SJSA1 (cell line): ENCODE measurements around the gene EPB41L4A. TPM values are rescaled to one million over a fixed set of nuclear protein-coding genes. Genes with fewer than 3 reads are reported as not detected.

Experiments used
- DNase-seq, 2 experiments: peaks; one replicate each; pipeline ENCODE4 v3.0.0-alpha.2; 2015 to 2020; ENCODE audit warnings: low spot score in 2 of 2, low read depth in 1 of 2
- H3K27ac ChIP-seq: fragments of 250-450 bp; sonication (Bioruptor Pico); 2 replicates; pipeline ENCODE4 v1.5.1; 2020; ENCODE audit warnings: mild to moderate bottlenecking, moderate library complexity
- H3K27me3 ChIP-seq: fragments of 250-450 bp; sonication (Bioruptor Pico); replicated peaks from 2 replicates; pipeline ENCODE4 v1.5.1; 2020; ENCODE audit warnings: mild to moderate bottlenecking, moderate library complexity
- H3K36me3 ChIP-seq: fragments of 250-450 bp; sonication (Bioruptor Pico); 2 replicates; pipeline ENCODE4 v1.5.1; 2020; ENCODE audit warnings: mild to moderate bottlenecking
- H3K4me1 ChIP-seq: fragments of 250-450 bp; sonication (Bioruptor Pico); replicated peaks from 2 replicates; pipeline ENCODE4 v1.6.1; 2021; ENCODE audit warnings: mild to moderate bottlenecking
- H3K4me3 ChIP-seq: fragments of 250-450 bp; sonication (Bioruptor Pico); 2 replicates; pipeline ENCODE4 v1.5.1; 2020; ENCODE audit warnings: mild to moderate bottlenecking
- H3K9me3 ChIP-seq: fragments of 250-450 bp; sonication (Bioruptor Pico); replicated peaks from 2 replicates; pipeline ENCODE4 v1.5.1; 2020; ENCODE audit warnings: mild to moderate bottlenecking
- total RNA-seq: library from RNA; depleted of rRNA; stranded (reverse); fragments of >200 nt; shearing (Covaris generic); gene quantifications from 2 replicates; pipeline ENCODE4 v1.2.3, GENCODE V29; 2014

EPB41L4A gene
- total RNA-seq, 1 experiment from 2014 or later, result 0.11 TPM

DNA sequence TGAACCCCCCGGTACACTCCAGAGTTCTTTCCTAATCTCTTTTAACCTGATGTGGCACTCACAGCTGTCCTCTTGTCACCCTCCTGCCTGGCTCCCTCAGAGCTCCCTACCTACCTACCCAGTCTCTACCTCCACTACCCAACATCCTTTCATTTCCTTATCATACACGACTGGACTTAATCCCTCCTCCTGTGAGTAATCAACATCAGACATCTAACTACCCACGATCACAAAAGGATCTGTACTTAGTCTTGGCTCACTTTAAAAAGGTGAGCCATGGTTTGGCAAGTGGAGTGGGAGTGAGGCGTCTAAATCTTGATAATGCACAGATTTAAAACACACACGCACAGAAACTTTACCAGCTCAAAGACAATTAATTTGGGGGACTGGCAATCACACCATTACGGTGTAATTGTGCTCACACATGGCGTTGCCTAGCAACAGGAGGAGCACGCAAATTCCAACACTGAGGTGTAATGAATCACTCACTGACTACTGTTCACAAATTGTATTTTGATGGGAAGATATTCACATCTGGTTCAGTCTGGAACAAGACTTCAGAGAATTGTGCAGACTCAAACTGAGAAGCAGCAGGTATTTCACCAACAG, 235.9 kb downstream of the EPB41L4A start:
- Histone ChIP-seq H3K36me3 (no peaks in the 10 kb centered on the region), H3K4me1 (no peaks in the 10 kb centered on the region), H3K27me3 (peaks cover 8% of the 10 kb centered on the region), H3K9me3 (no peaks in the 10 kb centered on the region), H3K27ac (no peak overlapping the region), H3K4me3 (no peak overlapping the region)
- DNase-seq, result no peak

DNA sequence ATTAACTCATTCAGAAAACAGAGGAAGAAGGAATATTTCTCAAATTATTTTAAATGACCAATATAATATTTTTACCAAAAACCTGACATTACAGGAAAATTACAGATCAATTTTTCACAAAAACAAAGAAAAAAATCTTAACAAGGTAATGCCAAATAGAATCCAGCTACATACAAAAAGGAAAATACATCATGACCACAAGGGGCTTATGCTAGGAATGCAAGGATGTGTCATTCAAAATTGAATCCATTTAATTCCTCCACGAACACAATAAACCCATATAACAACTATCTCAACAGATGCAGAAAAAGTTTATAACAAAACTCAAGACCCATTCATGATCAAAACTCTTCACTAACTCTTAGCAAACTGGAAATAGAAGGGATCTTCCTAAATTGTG, 239.8 kb downstream of the EPB41L4A start:
- H3K27me3 ChIP-seq, result peaks cover 8% of the 10 kb centered on the region
- no peaks in the 10 kb centered on the region for H3K4me1 ChIP-seq
- DNase-seq, result no peak
- no peaks in the 10 kb centered on the region for H3K36me3 ChIP-seq
- no peak overlapping the region for H3K27ac ChIP-seq
- H3K9me3 ChIP-seq, result no peaks in the 10 kb centered on the region
- no peak overlapping the region for H3K4me3 ChIP-seq

DNA sequence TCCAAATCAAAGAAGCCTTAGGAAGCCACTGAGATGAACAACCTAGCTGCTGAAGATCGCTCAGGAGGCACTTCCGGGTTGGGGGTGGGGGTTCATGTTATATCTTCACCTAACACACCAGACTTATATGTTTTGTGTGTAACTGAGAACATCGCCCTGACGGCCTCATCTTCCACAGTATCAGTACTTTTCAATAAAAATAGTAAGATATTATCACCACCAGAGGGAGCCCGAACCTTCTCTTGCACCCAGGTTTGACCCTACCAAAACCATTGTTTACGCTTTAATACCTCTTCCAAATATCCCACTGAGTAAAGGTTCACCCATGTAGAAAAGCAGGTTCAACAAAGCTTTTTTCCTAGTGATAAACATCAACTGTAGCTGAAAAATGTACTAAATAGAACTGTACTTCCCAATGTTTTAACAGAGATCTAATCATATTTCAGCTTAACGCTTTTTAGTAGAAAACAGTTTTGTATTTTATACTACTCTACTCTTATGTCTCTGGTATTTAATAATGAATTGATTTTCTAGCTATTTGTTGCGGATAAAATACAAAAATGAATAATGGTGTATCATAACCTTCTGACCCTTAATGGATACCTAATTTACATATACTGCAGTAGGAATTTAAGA, 244.0 kb downstream of the EPB41L4A start:
- Histone ChIP-seq H3K9me3 (no peaks in the 10 kb centered on the region), H3K36me3 (no peaks in the 10 kb centered on the region), H3K27me3 (no peaks in the 10 kb centered on the region), H3K4me1 (no peaks in the 10 kb centered on the region), H3K4me3 (no peak overlapping the region), H3K27ac (no peak overlapping the region)
- DNase-seq, result peak in 1 of 2 experiments; percentile 41

DNA sequence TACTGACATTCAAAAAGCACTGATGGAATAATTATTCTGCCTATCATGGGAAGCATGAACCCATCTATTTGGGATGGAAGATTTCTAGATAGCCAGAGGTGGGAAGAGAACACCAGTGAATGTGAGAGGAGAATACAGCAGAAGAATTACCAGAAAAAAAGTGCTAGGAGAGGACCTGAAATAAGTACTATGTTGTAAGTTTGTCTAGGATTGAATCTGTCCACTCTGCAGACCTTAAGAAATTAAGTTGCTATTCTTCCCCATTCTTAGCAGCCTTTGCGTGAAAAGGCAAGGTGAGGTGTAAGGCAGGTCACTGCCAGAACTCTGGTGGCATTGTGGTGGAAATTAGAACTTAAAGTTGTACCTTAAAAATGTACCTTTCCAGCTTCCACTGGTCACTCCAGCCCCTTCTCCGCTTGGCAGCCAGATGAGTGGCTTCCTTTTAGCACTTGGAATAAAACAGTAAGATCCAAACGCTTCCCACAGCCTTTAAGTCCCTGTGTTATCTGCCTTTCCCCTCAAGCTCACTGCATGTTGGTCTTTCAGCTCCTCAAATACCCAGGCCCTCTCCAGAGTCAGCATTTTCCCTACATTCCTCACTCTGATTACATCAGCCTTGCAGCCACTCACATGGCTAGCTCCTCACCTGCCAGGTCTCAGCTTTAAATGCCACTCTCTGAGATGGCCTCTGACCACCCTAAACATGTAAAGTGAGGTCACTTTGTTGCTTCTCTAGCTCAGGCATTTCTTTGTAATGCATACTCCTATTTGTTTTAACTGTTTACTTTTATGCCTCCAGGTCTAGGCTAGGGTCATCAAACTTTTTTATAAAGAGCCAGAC, 253.0 kb downstream of the EPB41L4A start:
- no peaks in the 10 kb centered on the region for H3K9me3 ChIP-seq
- peaks cover 51% of the 10 kb centered on the region for H3K36me3 ChIP-seq
- H3K27me3 ChIP-seq, result no peaks in the 10 kb centered on the region
- no peak overlapping the region for H3K27ac ChIP-seq
- no peak for DNase-seq
- no peak overlapping the region for H3K4me3 ChIP-seq
- H3K4me1 ChIP-seq, result peaks cover 9% of the 10 kb centered on the region

DNA sequence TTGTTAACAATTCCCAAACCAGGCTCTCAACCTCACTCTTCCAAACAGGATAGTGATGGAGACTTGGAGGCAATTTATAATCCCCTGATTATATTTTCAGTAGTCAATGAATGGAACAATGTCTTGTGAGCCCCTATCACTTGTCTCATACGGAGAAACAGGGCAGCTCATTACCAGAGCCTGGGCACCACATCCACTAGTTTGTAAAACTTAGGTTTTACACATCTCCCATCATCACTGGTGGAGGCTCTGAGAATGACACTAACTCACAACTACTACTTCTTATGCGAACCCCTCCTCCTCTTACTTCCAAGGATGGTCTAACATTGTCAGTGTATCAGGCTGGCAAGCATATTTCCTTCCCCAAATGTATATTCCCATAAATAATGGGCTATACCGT, 253.7 kb downstream of the EPB41L4A start:
- Histone ChIP-seq H3K4me1 (peaks cover 10% of the 10 kb centered on the region), H3K27me3 (no peaks in the 10 kb centered on the region), H3K36me3 (peaks cover 54% of the 10 kb centered on the region), H3K9me3 (no peaks in the 10 kb centered on the region), H3K4me3 (no peak overlapping the region), H3K27ac (no peak overlapping the region)
- DNase-seq, result no peak

DNA sequence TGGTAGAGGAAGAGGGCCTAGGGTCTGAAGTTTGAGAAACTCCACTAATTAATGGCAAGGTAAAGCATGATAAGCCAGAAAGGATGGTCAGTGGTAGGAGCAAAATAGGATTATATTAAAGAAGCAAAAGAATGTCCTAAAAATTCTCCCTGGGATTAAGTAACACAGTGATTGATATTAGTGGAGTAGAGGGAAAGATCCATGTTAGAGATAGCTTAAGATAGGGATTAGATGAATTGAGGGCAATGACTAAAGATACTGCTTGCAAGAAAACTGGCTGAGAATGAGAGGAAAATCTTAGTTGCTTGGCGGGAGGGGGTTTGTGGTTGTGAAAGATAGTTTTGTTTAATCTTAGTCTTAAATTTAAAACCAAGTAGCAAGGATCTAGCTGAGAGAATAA, 255.6 kb downstream of the EPB41L4A start:
- peaks cover 54% of the 10 kb centered on the region for H3K36me3 ChIP-seq
- H3K4me1 ChIP-seq, result peaks cover 12% of the 10 kb centered on the region
- H3K4me3 ChIP-seq, result no peak overlapping the region
- DNase-seq, result no peak
- no peak overlapping the region for H3K27ac ChIP-seq
- H3K27me3 ChIP-seq, result no peaks in the 10 kb centered on the region
- H3K9me3 ChIP-seq, result no peaks in the 10 kb centered on the region

DNA sequence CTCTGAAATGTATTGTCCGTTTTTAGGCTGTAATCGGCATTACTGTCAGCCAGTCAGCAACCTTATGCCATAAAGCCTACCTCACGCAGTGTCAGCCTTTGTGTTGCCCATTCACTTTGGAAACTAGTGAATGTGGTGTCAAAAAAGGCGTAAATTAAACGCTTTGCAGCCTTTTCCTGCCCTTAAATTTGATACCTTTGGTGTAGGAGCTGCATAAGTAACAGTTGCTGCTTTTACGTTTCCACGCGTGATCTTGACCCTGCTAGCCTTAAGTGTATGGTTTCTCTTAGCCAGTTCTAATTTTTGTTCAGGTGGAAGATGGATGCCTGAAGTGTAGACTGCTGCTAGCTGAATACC, 257.7 kb downstream of the EPB41L4A start:
- no peaks in the 10 kb centered on the region for H3K9me3 ChIP-seq
- no peaks in the 10 kb centered on the region for H3K27me3 ChIP-seq
- peak overlapping the region; percentile 61 for H3K4me3 ChIP-seq
- DNase-seq, result no peak
- H3K4me1 ChIP-seq, result peaks cover 14% of the 10 kb centered on the region
- peaks cover 50% of the 10 kb centered on the region for H3K36me3 ChIP-seq
- H3K27ac ChIP-seq, result peak overlapping the region; percentile 56

DNA sequence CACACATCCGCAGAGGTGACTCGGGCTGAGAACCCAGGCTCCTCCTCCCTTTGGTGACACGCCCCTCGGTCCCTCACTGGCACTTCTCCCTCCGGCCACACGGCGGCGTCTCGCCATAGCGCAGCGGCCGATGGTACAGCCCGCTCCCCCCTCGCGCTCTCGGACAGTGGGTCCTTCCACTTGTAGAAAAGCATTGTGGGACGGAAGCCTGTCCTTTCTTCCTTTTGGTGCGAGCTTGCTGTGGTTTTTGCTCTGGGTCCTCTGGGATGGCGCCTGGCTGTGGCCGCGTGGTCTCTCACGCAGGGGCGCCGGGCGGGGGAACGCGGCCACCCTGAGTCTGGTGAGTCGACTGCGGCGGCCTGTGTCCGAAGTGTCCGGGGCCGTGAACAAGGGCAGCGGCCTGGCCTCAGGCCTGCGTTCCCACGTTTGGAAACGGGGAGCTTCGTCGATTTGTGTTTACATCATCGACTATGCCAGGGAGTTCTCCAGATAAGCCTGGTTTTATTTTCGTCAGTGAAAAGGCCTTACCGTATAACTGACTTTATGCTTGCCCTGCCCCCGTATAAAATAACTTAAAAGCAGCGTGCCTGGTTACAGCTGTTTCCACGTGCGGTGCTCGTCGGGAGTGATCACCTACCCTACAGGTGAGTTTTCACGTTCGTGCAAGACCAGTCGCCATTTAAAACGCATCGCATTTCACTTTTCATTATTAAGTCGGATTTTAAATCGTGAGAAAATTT, 258.3 kb downstream of the EPB41L4A start:
- Histone ChIP-seq H3K36me3 (peaks cover 44% of the 10 kb centered on the region), H3K9me3 (no peaks in the 10 kb centered on the region), H3K4me1 (peaks cover 16% of the 10 kb centered on the region), H3K27me3 (no peaks in the 10 kb centered on the region), H3K27ac (peak overlapping the region; percentile 56), H3K4me3 (peak overlapping the region; percentile 61)
- DNase-seq, result peak; percentile 94 to 98

DNA sequence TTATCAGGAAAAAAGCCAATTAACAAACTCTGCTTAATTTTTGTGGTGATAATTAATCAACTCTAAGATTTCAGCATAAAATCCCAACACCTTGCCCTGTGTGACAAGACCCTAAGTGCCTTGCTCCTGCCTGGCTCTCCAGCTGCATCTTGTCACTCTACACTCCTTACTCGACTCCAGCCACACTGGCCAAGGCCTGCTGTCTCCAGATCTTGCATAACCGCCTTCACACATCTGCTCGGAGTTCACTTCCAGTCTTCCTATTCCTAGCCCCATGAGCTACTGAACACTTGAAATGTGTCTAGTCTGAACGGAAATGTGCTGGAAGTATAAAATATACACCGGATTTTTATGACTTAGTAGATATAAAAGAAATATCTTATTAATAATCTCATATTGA, 259.6 kb downstream of the EPB41L4A start:
- no peak for DNase-seq
- Histone ChIP-seq H3K4me1 (peaks cover 16% of the 10 kb centered on the region), H3K27ac (no peak overlapping the region), H3K9me3 (no peaks in the 10 kb centered on the region), H3K27me3 (no peaks in the 10 kb centered on the region), H3K36me3 (peaks cover 33% of the 10 kb centered on the region), H3K4me3 (no peak overlapping the region)

DNA sequence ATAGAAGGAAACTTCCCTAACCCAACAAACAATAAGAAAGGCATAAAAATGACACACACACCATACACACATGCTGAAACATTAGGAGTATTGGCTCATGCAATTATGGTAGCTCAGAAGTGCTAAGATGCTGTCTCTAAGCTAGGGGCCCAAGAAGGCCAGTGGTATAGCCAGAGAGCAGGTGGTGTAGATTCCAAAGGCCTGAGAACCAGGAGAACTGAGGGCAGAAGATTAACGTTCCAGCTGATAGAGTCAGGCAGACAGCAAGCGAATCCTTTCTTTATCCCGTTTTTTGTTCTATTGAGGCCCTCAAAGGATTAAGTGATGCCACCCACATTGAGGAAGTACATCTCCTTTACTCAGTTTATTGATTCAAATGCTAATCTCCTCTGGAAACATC, 262.9 kb downstream of the EPB41L4A start:
- H3K4me3 ChIP-seq, result no peak overlapping the region
- H3K27me3 ChIP-seq, result no peaks in the 10 kb centered on the region
- H3K9me3 ChIP-seq, result no peaks in the 10 kb centered on the region

DNA sequence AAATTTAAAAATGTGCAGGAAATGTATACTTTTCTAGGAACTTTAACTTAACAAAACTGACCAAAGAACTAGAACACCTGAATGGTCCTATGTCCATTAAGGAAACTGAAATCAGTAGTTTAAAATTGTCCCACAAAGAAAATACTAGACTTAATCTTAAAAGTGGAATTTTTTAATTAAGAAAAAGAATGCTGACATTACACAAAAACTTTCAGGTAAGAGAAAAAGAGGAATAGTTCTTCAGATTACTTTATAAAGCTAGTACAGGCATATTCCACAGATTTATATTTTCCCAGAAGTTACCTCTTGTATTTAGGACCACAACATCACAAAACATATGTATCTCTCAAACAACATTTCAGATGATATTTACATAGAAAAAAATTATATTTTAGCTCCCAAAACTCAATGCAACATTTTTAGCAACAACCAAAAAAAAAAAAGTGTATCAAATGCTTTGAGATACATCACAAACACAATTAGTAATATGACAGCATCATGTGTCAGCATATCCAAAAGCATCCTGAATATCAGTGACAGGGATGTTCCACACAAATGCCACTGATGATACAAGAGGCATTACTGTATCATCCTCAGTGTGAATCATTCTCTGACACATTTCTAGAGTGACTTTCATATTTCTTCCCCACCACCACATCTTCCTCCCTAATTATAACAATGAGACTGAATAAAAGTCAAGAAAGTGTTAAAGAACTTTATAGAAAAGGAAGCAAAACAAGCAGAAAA, 264.0 kb downstream of the EPB41L4A start:
- Histone ChIP-seq H3K4me3 (no peak overlapping the region), H3K9me3 (no peaks in the 10 kb centered on the region), H3K36me3 (no peaks in the 10 kb centered on the region), H3K27ac (no peak overlapping the region), H3K4me1 (peaks cover 4% of the 10 kb centered on the region; the same call in 1 of the 2 replicates), H3K27me3 (no peaks in the 10 kb centered on the region)
- DNase-seq, result no peak

More for the DNA sequence above, 262.9 kb downstream of the EPB41L4A start:
- DNase-seq, result no peak
- Histone ChIP-seq H3K27ac (no peak overlapping the region), H3K36me3 (peaks cover 3% of the 10 kb centered on the region; the same call in 1 of the 2 replicates), H3K4me1 (peaks cover 7% of the 10 kb centered on the region; the same call in 1 of the 2 replicates)

DNA sequence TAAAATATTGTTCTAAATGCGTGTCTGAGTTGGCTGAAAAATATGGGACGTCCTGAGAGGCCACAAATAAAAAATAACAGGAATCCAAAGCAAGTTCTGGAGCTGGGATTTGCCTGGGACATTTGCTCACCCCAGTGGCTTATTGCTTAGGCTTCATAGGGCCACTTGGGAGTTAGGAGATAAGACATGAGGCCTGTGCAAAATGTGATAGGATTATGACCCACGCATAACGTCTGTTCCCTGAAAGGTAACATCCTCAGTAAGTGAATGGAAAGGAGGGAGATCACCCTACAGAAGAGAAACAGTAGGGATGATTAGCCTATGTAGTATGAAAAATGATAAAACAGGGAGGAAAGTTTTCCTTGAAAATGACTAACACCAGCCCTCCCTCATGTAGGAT, 269.4 kb downstream of the EPB41L4A start:
- Histone ChIP-seq H3K36me3 (no peaks in the 10 kb centered on the region), H3K4me3 (no peak overlapping the region), H3K4me1 (peaks cover 2% of the 10 kb centered on the region; the same call in 1 of the 2 replicates), H3K27ac (no peak overlapping the region), H3K9me3 (no peaks in the 10 kb centered on the region), H3K27me3 (no peaks in the 10 kb centered on the region)
- DNase-seq, result no peak
